NCI-H1105 (cell line): ENCODE results near the gene IL1RN.
A peak's percentile ranks its signal among the peaks of the same experiment; 100 is the strongest.

Experiments
- DNase-seq: peaks from one replicate; lab custom pipeline; 2025; lab: John Stamatoyannopoulos, UW

IL1RN gene

GRCh38 chr2:113157118-113157896 lies 29.9 kb downstream of the IL1RN start:
- peak; percentile 37 for DNase-seq

- DNase-seq = no peak
Observed at GRCh38 chr2:113157897-113158753, 30.7 kb downstream of the IL1RN start.

GRCh38 chr2:113158884-113159553 lies 31.6 kb downstream of the IL1RN start:
- no peak for DNase-seq

GRCh38 chr2:113160248-113160647 lies 32.9 kb downstream of the IL1RN start:
- no peak for DNase-seq

GRCh38 chr2:113160962-113161361 lies 33.6 kb downstream of the IL1RN start:
- no peak for DNase-seq

GRCh38 chr2:113162173-113162572 lies 34.8 kb downstream of the IL1RN start:
- no peak for DNase-seq

- no peak for DNase-seq
Observed at GRCh38 chr2:113162869-113163268, 35.5 kb downstream of the IL1RN start.

GRCh38 chr2:113164215-113164929 lies 37.0 kb downstream of the IL1RN start:
- DNase-seq = no peak

- no peak for DNase-seq
Observed at GRCh38 chr2:113164930-113165585, 37.7 kb downstream of the IL1RN start.

- DNase-seq = no peak
Observed at GRCh38 chr2:113166187-113166645, 38.8 kb downstream of the IL1RN start.

- no peak for DNase-seq
Observed at GRCh38 chr2:113167115-113167932, 39.9 kb downstream of the IL1RN start.

GRCh38 chr2:113167962-113168340 lies 40.6 kb downstream of the IL1RN start:
- DNase-seq = no peak

- DNase-seq = no peak
Observed at GRCh38 chr2:113169002-113169530, 41.7 kb downstream of the IL1RN start.

- no peak for DNase-seq
Observed at GRCh38 chr2:113169586-113169985, 42.2 kb downstream of the IL1RN start.

- no peak for DNase-seq
Observed at GRCh38 chr2:113171334-113172075, 44.1 kb downstream of the IL1RN start.

GRCh38 chr2:113172721-113173541 lies 45.5 kb downstream of the IL1RN start:
- no peak for DNase-seq

GRCh38 chr2:113173542-113174375 lies 46.4 kb downstream of the IL1RN start, which contains the start of gene PSD4:
TSS of gene PSD4 (plus strand) at chr2:113173971. CDS start at chr2:113182457, 8,486 bp downstream.
- no peak for DNase-seq

- no peak for DNase-seq
Observed at GRCh38 chr2:113174376-113174750, 47.0 kb downstream of the IL1RN start.
